GM12878 (cell line): Measurements from ENCODE around the gene NTPCR. TPM values are rescaled to one million over a fixed set of nuclear protein-coding genes. Genes with fewer than 3 reads are reported as not detected.

Experiments used
- ATAC-seq: fragments of 200-7000 bp; cut with Tn5 transposase; 3 replicates; pipeline ENCODE4 v1.9.1; 2020; ENCODE audit warnings: mild to moderate bottlenecking, moderate library complexity
- BruUV-seq: library from RNA; stranded (reverse); fragments of 400-500 nt; replicated peaks from 2 replicates; lab custom pipeline; 2021; lab: Mats Ljungman, UMichigan
- CTCF ChIA-PET: fragments of 300-600 bp; sonication (Branson Sonifier 250); formaldehyde crosslinking; extraction: SDS; loops from one replicate; lab custom pipeline; 2021; ENCODE audit warnings: inconsistent platforms; lab: Yijun Ruan, JAX
- POLR2A ChIA-PET: fragments of 350-600 bp; formaldehyde crosslinking; extraction: SDS; loops from one replicate; lab custom pipeline; 2021; ENCODE audit warnings: inconsistent platforms; lab: Charles Lee
- RAD21 ChIA-PET: fragments of 300-600 bp; sonication (Branson Sonifier 250); formaldehyde crosslinking; loops from one replicate; lab custom pipeline; 2023; ENCODE audit warnings: antibody characterized with exemption; ENCODE audit not compliant: unreplicated experiment; lab: Charles Lee
- SMC1A ChIA-PET: fragments of 300-600 bp; sonication (Branson Sonifier 250); formaldehyde crosslinking; loops from one replicate; lab custom pipeline; 2023; ENCODE audit not compliant: unreplicated experiment, uncharacterized antibody; lab: Charles Lee
- DNase-seq: peaks from one replicate; pipeline ENCODE4 v3.0.0-alpha.2; 2011; ENCODE audit warnings: low read depth, low spot score
- FAIRE-seq: peaks from 3 replicates; lab custom pipeline; 2011; peaks lifted over from hg19 to GRCh38; lab: Jason Lieb, UNC
- H2AFZ ChIP-seq: 2 replicates; pipeline ENCODE4 v1.6.0; 2011; ENCODE audit warnings: low read depth, low read length, control low read depth; ENCODE audit not compliant: control insufficient read depth
- H3K27ac ChIP-seq: 2 replicates; pipeline ENCODE4 v1.5.1; 2011; ENCODE audit warnings: control low read depth; ENCODE audit not compliant: control insufficient read depth, insufficient read depth
- H3K27me3 ChIP-seq, 2 experiments: replicated peaks in 1 of 2; 2 replicates each; pipeline versions ENCODE4 v1.6.0 to v1.6.1; 2011; ENCODE audit warnings: low read length in 1 of 2; ENCODE audit not compliant: control insufficient read depth in 2 of 2, insufficient read depth in 2 of 2
- H3K36me3 ChIP-seq, 2 experiments: 2 replicates each; pipeline ENCODE4 v1.5.1; 2011; ENCODE audit warnings: low read length in 1 of 2; ENCODE audit not compliant: control insufficient read depth in 2 of 2, insufficient read depth in 2 of 2
- H3K4me1 ChIP-seq: 2 replicates; pipeline ENCODE4 v1.6.1; 2011; ENCODE audit warnings: mild to moderate bottlenecking, low read length, moderate library complexity, mixed read lengths; ENCODE audit not compliant: control insufficient read depth, insufficient read depth
- H3K4me2 ChIP-seq: 2 replicates; pipeline ENCODE4 v1.6.0; 2011; ENCODE audit warnings: control low read depth; ENCODE audit not compliant: control insufficient read depth, insufficient read depth
- H3K4me3 ChIP-seq: fragments of 200-600 bp; sonication (generic); 2 replicates; pipeline ENCODE4 v1.5.1; 2016
- H3K79me2 ChIP-seq: 2 replicates; pipeline ENCODE4 v1.6.0; 2011; ENCODE audit warnings: low read length; ENCODE audit not compliant: control insufficient read depth, insufficient read depth
- H3K9ac ChIP-seq: 2 replicates; pipeline ENCODE4 v1.8.0; 2011; ENCODE audit warnings: low read length, control low read depth, mixed read lengths; ENCODE audit not compliant: control insufficient read depth, insufficient read depth
- H3K9me3 ChIP-seq: replicated peaks from 3 replicates; pipeline ENCODE4 v1.5.1; 2011; ENCODE audit warnings: mild to moderate bottlenecking, low read length; ENCODE audit not compliant: control insufficient read depth, insufficient read depth
- H4K20me1 ChIP-seq: 2 replicates; pipeline ENCODE4 v1.6.0; 2011; ENCODE audit not compliant: control insufficient read depth, insufficient read depth
- CREB1 ChIP-seq: IDR thresholded peaks from 2 replicates; pipeline ENCODE4 v1.6.1; 2012; ENCODE audit warnings: low read depth, mild to moderate bottlenecking, inconsistent platforms
- IRF3 ChIP-seq: fragments of 450-650 bp; IDR thresholded peaks from 2 replicates; pipeline ENCODE4 v1.6.1; 2014; ENCODE audit warnings: mild to moderate bottlenecking
- MEF2B ChIP-seq: fragments of 450-650 bp; IDR thresholded peaks from 2 replicates; pipeline ENCODE4 v1.6.1; 2018; ENCODE audit warnings: mild to moderate bottlenecking, moderate library complexity; ENCODE audit not compliant: partially characterized antibody, poor library complexity, severe bottlenecking
- MXI1 ChIP-seq: fragments of 150-350 bp; IDR thresholded peaks from 2 replicates; pipeline ENCODE4 v1.6.1; 2011; ENCODE audit warnings: low read depth, mild to moderate bottlenecking, inconsistent platforms, low read length, improper control_type of control experiment
- NFXL1 ChIP-seq: fragments of 450-650 bp; IDR thresholded peaks from 2 replicates; pipeline ENCODE4 v1.6.1; 2017; ENCODE audit warnings: antibody characterized with exemption, mild to moderate bottlenecking, borderline replicate concordance
- PRDM15 ChIP-seq: fragments of 450-650 bp; formaldehyde crosslinking; IDR thresholded peaks from 2 replicates; pipeline ENCODE4 v1.4.0; 2020; ENCODE audit warnings: mild to moderate bottlenecking, moderate library complexity
- SREBF2 ChIP-seq: IDR thresholded peaks from 2 replicates; pipeline ENCODE4 v1.6.1; 2012; ENCODE audit warnings: mild to moderate bottlenecking, low read length
- WRNIP1 ChIP-seq: IDR thresholded peaks from 2 replicates; pipeline ENCODE4 v1.6.1; 2011; ENCODE audit warnings: low read depth, low read length, improper control_type of control experiment, borderline replicate concordance
- WGBS: methylation state at CpG from one replicate; pipeline ENCODE4 v1.1.6; 2016; ENCODE audit warnings: low lambda C conversion rate; ENCODE audit not compliant: insufficient replicate concordance, insufficient coverage; ENCODE audit errors: missing lambda C conversion rate; 5-methylcytosine and 5-hydroxymethylcytosine counted together
- in situ Hi-C: fragments of 300-500 bp; cut with MboI; formaldehyde crosslinking; loops from 9 replicates; pipeline ENCODE4 v1.14.3; 2018; ENCODE audit warnings: mixed read lengths
- intact Hi-C: fragments of 100-400 bp; cut with micrococcal nuclease; formaldehyde crosslinking; loops from one replicate; pipeline ENCODE4 v1.14.2; 2022; ENCODE audit not compliant: unreplicated experiment
- polyA plus RNA-seq, 11 experiments: library from polyadenylated mRNA; depleted of rRNA in 4 of 11; unstranded in 6 of 11; stranded (reverse) in 5 of 11; fragments of >200 nt; fragmentation: Nextera tagmentation in 4 of 11; fragmentation: Illumina TruSeq in 1 of 11; extraction: Ambion mirVana in 4 of 11; extraction: Trizol in 1 of 11; gene quantifications; 1 replicate in 1 of 11; 2 replicates in 10 of 11; pipeline versions ENCODE4 v1.2.1 to v1.2.3, GENCODE V29; 2011 to 2016; ENCODE audit warnings: inconsistent platforms in 2 of 11, missing spikeins in 2 of 11, low read depth in 1 of 11
- total RNA-seq, 4 experiments: library from RNA; depleted of rRNA in 3 of 4; stranded (reverse); fragments of >200 nt in 3 of 4; fragmentation: Illumina TruSeq in 1 of 4; extraction: Trizol in 1 of 4; gene quantifications; 2 replicates each; pipeline versions ENCODE4 v1.2.1 to v1.2.3, GENCODE V29; 2013 to 2021
- TF ChIP-seq, protein P1 (sequence below): fragments of 450-650 bp; IDR thresholded peaks from 2 replicates; pipeline ENCODE4 v1.6.1; 2017; ENCODE audit warnings: borderline replicate concordance
- TF ChIP-seq, protein P2 (sequence below), 3 experiments: IDR thresholded peaks in 2 of 3; conservative IDR thresholded peaks in 1 of 3; 2 replicates each; pipeline ENCODE4 v1.5.1; 2011; ENCODE audit warnings: low read depth in 3 of 3, low read length in 3 of 3, mild to moderate bottlenecking in 3 of 3, control low read depth in 2 of 3, moderate library complexity in 2 of 3, inconsistent platforms in 1 of 3, mixed read lengths in 1 of 3; ENCODE audit not compliant: control insufficient read depth in 2 of 3, insufficient read depth in 1 of 3; ENCODE audit errors: extremely low read depth in 1 of 3

Gene NTPCR
- total and polyA plus RNA-seq, 10 of the 15 experiments (the other 5 are each of a cell fraction or from before 2014, with no cell fraction given): 25.4 to 109 (median 56.6) TPM

- Histone ChIP-seq H3K4me3 (no peak overlapping the region), H4K20me1 (no peaks in the 10 kb centered on the region), H2AFZ (no peak overlapping the region), H3K27ac (no peak overlapping the region), H3K4me2 (no peak overlapping the region), H3K9ac (no peak overlapping the region), H3K4me1 (no peaks in the 10 kb centered on the region), H3K79me2 (no peaks in the 10 kb centered on the region), H3K36me3 (no peaks in the 10 kb centered on the region), H3K27me3 (no peaks in the 10 kb centered on the region), H3K9me3 (no peaks in the 10 kb centered on the region)
- FAIRE-seq: peak; percentile 71
- ChIA-PET CTCF (no interaction called here), RAD21 (no interaction called here), POLR2A (no interaction called here), SMC1A (no interaction called here)
- in situ Hi-C loops: no loop called here
- no TSS peak for BruUV-seq
- no peak for ATAC-seq
- WGBS: 41% methylated on average over 4 of the region's 4 CpGs
- no peak for DNase-seq
- intact Hi-C loops: no loop called here
- TF ChIP-seq NFXL1: no peak
- TF ChIP-seq CREB1: no peak
- TF ChIP-seq MXI1: no peak
- TF ChIP-seq, protein P1, sequence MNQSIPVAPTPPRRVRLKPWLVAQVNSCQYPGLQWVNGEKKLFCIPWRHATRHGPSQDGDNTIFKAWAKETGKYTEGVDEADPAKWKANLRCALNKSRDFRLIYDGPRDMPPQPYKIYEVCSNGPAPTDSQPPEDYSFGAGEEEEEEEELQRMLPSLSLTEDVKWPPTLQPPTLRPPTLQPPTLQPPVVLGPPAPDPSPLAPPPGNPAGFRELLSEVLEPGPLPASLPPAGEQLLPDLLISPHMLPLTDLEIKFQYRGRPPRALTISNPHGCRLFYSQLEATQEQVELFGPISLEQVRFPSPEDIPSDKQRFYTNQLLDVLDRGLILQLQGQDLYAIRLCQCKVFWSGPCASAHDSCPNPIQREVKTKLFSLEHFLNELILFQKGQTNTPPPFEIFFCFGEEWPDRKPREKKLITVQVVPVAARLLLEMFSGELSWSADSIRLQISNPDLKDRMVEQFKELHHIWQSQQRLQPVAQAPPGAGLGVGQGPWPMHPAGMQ: no peak
- TF ChIP-seq, protein P2, sequence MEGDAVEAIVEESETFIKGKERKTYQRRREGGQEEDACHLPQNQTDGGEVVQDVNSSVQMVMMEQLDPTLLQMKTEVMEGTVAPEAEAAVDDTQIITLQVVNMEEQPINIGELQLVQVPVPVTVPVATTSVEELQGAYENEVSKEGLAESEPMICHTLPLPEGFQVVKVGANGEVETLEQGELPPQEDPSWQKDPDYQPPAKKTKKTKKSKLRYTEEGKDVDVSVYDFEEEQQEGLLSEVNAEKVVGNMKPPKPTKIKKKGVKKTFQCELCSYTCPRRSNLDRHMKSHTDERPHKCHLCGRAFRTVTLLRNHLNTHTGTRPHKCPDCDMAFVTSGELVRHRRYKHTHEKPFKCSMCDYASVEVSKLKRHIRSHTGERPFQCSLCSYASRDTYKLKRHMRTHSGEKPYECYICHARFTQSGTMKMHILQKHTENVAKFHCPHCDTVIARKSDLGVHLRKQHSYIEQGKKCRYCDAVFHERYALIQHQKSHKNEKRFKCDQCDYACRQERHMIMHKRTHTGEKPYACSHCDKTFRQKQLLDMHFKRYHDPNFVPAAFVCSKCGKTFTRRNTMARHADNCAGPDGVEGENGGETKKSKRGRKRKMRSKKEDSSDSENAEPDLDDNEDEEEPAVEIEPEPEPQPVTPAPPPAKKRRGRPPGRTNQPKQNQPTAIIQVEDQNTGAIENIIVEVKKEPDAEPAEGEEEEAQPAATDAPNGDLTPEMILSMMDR (IDR thresholded peaks at IDR 0.05 in 2 of 3, conservative IDR thresholded peaks at IDR 0.05 in 1 of 3; ENCODE audit: control insufficient read depth in 2 of 3, extremely low read depth in 1 of 3, insufficient read depth in 1 of 3, low read depth in 3 of 3, low read length in 3 of 3): no peak
- no peak for TF ChIP-seq MEF2B
- no peak for TF ChIP-seq SREBF2
- no peak for TF ChIP-seq PRDM15
- TF ChIP-seq IRF3: no peak
- no peak for TF ChIP-seq WRNIP1
These were observed 40.7 kb upstream of the NTPCR start for GRCh38 chr1:232909752-232910151.
